Measurements from ENCODE around the gene RPL7A.

RPL7A gene

DNA sequence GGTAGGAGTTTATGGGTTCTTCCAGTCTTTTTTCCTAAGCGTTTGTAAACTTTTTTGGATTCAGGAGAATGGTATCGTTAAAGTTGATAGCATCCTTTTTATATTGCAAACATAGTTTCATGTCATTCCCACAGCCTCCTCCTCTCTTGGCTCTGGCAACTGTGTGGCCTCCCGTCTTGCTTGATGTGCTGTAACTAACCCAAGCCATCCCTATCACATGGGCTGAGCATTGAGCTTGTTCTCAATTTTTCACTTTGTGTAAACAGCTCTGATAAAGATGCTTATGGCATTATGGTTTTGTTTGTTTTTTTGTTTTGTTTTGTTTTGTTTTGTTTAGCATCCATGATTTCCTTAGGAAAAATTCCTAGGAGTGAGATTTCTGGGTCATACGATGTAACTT lies 32.7 kb downstream of the RPL7A start:
- H3K4me1 Mint-ChIP-seq, result peaks cover 7% of the 10 kb centered on the region
- H3K9me3 Mint-ChIP-seq, result peaks cover 18% of the 10 kb centered on the region
- DNase-seq, result no peak
- TF ChIP-seq, protein P1, sequence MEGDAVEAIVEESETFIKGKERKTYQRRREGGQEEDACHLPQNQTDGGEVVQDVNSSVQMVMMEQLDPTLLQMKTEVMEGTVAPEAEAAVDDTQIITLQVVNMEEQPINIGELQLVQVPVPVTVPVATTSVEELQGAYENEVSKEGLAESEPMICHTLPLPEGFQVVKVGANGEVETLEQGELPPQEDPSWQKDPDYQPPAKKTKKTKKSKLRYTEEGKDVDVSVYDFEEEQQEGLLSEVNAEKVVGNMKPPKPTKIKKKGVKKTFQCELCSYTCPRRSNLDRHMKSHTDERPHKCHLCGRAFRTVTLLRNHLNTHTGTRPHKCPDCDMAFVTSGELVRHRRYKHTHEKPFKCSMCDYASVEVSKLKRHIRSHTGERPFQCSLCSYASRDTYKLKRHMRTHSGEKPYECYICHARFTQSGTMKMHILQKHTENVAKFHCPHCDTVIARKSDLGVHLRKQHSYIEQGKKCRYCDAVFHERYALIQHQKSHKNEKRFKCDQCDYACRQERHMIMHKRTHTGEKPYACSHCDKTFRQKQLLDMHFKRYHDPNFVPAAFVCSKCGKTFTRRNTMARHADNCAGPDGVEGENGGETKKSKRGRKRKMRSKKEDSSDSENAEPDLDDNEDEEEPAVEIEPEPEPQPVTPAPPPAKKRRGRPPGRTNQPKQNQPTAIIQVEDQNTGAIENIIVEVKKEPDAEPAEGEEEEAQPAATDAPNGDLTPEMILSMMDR (IDR thresholded peaks at IDR 0.05), result no peak
- no peak overlapping the region for H3K27ac Mint-ChIP-seq
- peaks cover 5% of the 10 kb centered on the region for H3K27me3 Mint-ChIP-seq (ENCODE audit: low read depth, poor library complexity)
- no peak overlapping the region for H3K4me3 Mint-ChIP-seq
- no peaks in the 10 kb centered on the region for H3K36me3 Mint-ChIP-seq (ENCODE audit: low read depth)

DNA sequence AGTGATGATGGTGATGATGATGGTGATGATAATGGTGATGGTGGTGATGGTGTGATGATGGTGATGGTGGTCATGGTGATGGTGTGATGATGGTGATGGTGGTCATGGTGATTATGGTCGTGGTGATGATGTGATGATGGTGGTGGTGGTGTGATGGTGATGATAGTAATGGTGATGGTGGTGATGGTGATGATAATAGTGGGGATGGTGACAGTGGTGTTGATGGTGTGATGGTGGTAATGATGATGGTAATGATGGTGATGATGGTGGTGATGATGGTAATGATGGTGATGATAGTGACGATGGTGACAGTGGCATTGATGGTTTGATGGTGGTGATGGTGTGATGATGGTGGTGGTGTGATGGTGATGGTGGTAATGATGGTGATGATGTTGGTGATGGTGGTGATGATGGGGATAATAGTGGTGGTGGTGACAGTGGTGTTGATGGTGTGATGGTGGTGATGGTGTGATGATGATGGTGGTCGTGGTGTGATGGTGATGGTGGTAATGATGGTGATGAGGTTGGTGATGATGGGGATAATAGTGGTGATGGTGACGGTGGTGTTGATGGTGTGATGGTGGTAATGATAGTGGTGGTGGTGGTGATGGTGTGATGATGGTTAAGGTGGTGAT lies 34.6 kb downstream of the RPL7A start:
- H3K27ac Mint-ChIP-seq, result no peak overlapping the region
- H3K9me3 Mint-ChIP-seq, result peaks cover 11% of the 10 kb centered on the region
- H3K36me3 Mint-ChIP-seq (ENCODE audit: low read depth), result no peaks in the 10 kb centered on the region
- peaks cover 4% of the 10 kb centered on the region for H3K27me3 Mint-ChIP-seq (ENCODE audit: low read depth, poor library complexity)
- no peak overlapping the region for H3K4me3 Mint-ChIP-seq
- TF ChIP-seq, protein P1 (IDR thresholded peaks at IDR 0.05), result no peak
- H3K4me1 Mint-ChIP-seq, result peaks cover 24% of the 10 kb centered on the region
- no peak for DNase-seq

DNA sequence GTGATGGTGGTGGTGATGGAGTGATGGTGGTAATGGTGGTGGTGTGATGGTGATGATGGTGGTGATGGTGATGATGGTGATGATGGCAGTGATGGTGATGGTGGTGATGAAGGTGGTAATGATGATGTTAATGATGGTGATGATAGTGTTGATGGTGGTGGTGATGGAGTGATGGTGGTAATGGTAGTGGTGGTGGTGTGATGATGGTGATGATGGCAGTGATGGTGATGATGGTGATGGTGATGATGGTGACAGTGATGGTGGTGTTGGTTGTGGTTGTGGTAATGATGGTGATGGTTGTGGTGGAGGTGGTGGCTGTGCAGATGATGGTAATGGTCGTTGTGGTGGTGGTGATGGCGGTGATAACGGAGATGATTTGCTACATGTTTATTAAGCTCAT lies 35.4 kb downstream of the RPL7A start:
- no peak for DNase-seq
- Mint-ChIP-seq H3K4me1 (peaks cover 25% of the 10 kb centered on the region), H3K9me3 (peaks cover 3% of the 10 kb centered on the region), H3K27ac (no peak overlapping the region), H3K4me3 (no peak overlapping the region), H3K27me3 (ENCODE audit: low read depth, poor library complexity) (peaks cover 4% of the 10 kb centered on the region), H3K36me3 (ENCODE audit: low read depth) (no peaks in the 10 kb centered on the region)
- TF ChIP-seq, protein P1 (IDR thresholded peaks at IDR 0.05), result no peak

DNA sequence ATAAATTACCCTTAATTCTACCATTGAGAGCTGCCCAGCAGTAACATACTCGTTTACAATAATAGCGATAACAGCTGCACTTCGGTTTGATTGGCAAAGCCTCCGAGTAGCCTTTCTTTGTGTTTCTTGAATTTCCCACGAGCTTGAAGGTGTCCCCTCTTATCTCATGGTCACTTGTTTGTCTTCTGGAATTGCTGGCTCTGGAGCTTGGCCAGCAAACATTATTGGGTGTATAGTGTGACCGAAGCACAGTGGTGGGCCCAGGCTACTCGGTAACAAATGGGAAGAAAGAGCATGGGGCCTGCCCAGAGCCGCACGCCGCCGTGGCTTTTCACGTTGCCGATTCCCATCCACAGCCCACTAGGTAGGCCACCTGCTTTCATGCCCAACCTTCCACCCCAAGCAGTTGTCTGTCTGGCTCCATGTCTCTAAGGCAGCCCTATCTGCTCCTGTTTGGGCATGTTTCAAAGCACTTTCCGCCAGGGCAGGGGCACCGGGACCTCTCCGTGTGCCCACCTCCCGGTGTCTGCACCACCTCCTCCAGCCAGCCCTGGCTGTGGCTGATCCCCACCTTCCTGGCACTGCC lies 36.8 kb downstream of the RPL7A start:
- no peak overlapping the region for H3K27ac Mint-ChIP-seq

DNA sequence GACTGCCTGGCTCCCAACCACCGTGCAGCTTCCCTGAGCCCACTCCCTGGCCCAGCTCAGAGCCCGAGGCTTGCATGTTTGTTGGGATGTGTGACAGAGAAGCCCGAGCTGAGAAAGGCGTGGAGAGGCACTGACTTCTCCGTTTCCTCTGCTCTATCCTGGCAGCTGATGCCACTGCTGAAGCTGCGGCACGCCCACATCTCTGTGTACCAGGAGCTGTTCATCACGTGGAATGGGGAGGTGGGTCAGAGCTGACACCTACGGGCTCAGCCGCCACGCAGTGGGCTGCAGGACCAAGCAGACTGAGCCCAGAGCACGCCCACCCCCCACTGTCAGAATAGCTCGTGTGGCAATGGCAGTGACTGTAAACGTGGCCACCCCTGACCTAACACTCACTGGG lies 37.4 kb downstream of the RPL7A start:
- H3K36me3 Mint-ChIP-seq (ENCODE audit: low read depth), result no peaks in the 10 kb centered on the region
- peaks cover 9% of the 10 kb centered on the region for H3K9me3 Mint-ChIP-seq
- H3K27ac Mint-ChIP-seq, result no peak overlapping the region
- peaks cover 16% of the 10 kb centered on the region for H3K27me3 Mint-ChIP-seq (ENCODE audit: low read depth, poor library complexity)
- no peak overlapping the region for H3K4me3 Mint-ChIP-seq
- no peak for DNase-seq
- TF ChIP-seq, protein P1 (IDR thresholded peaks at IDR 0.05), result no peak
- peaks cover 22% of the 10 kb centered on the region for H3K4me1 Mint-ChIP-seq

More for the DNA sequence above, 36.8 kb downstream of the RPL7A start:
- no peak for DNase-seq
- Mint-ChIP-seq H3K9me3 (peaks cover 2% of the 10 kb centered on the region), H3K27me3 (ENCODE audit: low read depth, poor library complexity) (peaks cover 11% of the 10 kb centered on the region), H3K4me3 (no peak overlapping the region), H3K36me3 (ENCODE audit: low read depth) (no peaks in the 10 kb centered on the region), H3K4me1 (peaks cover 22% of the 10 kb centered on the region)
- TF ChIP-seq, protein P1 (IDR thresholded peaks at IDR 0.05), result no peak

DNA sequence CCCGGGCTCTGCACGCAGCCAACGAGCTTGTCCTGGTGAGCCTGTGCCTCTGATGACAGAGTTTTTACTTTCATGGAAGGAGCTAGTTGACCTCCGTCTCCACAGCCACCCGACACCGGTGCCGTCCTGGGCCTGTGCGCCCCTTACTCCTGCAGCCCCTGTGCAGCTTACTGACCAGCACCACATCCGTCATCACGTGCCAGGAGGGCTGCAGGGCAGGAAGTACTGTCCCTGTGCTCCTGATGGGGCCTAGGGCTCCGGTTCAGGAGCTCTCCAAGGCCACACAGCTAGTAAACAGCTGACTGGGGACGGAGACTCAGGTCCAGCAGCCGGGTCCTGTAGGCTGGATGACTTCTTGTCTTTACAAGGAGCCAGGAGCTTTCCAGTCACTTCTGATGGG lies 38.3 kb downstream of the RPL7A start:
- Mint-ChIP-seq H3K27ac (no peak overlapping the region), H3K4me1 (peaks cover 22% of the 10 kb centered on the region), H3K9me3 (peaks cover 14% of the 10 kb centered on the region), H3K4me3 (no peak overlapping the region), H3K36me3 (ENCODE audit: low read depth) (no peaks in the 10 kb centered on the region), H3K27me3 (ENCODE audit: low read depth, poor library complexity) (peaks cover 16% of the 10 kb centered on the region)
- TF ChIP-seq, protein P1 (IDR thresholded peaks at IDR 0.05), result no peak
- peak; percentile 25 for DNase-seq

All from nephron progenitor cell (in vitro differentiated cells).